GM10266 (cell line): ENCODE measurements around the gene IFNAR1.
A peak's percentile ranks its signal among the peaks of the same experiment; 100 is the strongest.
"Not testable (repeated sequence)": the region's sequence is repeated elsewhere in the genome, so short reads cannot be mapped to it uniquely, and the experiment has no call there.

ENCODE experiments used
- DNase-seq: peaks from one replicate; pipeline ENCODE4 v3.0.0; 2012; ENCODE audit errors: extremely low spot score
- CTCF ChIP-seq: IDR thresholded peaks from 2 replicates; pipeline ENCODE4 v1.5.1; 2012; ENCODE audit warnings: mild to moderate bottlenecking, low read depth; ENCODE audit not compliant: control insufficient read depth, insufficient read depth; ENCODE audit errors: missing control alignments

Gene IFNAR1

GRCh38 chr21:33315946-33316710, 8.6 kb upstream of the IFNAR1 start:
- TF ChIP-seq CTCF = no peak
- no peak for DNase-seq

- no peak for DNase-seq
- TF ChIP-seq CTCF = no peak
Measured at GRCh38 chr21:33317145-33317544, 7.6 kb upstream of the IFNAR1 start.

- DNase-seq = no peak
- TF ChIP-seq CTCF = no peak
Measured at GRCh38 chr21:33317786-33318486, 6.8 kb upstream of the IFNAR1 start.

- DNase-seq = not testable (repeated sequence)
Measured at GRCh38 chr21:33321005-33321404, 3.8 kb upstream of the IFNAR1 start.

GRCh38 chr21:33323610-33324009, 1.2 kb upstream of the IFNAR1 start:
- DNase-seq = not testable (repeated sequence)

- no peak for TF ChIP-seq CTCF
- peak; percentile 41 for DNase-seq
Measured at GRCh38 chr21:33325222-33326067, 675 bp downstream of the IFNAR1 start.

- TF ChIP-seq CTCF = no peak
- no peak for DNase-seq
Measured at GRCh38 chr21:33327326-33327725, 2.6 kb downstream of the IFNAR1 start.
